HG03571 (cell line): ENCODE measurements around the gene EGFR.
A peak's percentile ranks its signal among the peaks of the same experiment; 100 is the strongest.

Experiments
- ATAC-seq: cut with Tn5 transposase; IDR thresholded peaks from one replicate; pipeline ENCODE4 v1.9.1; 2021; ENCODE audit not compliant: unreplicated experiment

The EGFR gene

GRCh38 chr7:55240418-55241142 is 221.8 kb downstream of the EGFR start:
- no peak for ATAC-seq

- ATAC-seq: no peak
Observed at GRCh38 chr7:55241958-55242357, 223.1 kb downstream of the EGFR start.

- ATAC-seq: no peak
Observed at GRCh38 chr7:55242613-55243012, 223.8 kb downstream of the EGFR start.

- ATAC-seq: no peak
Observed at GRCh38 chr7:55244006-55244745, 225.4 kb downstream of the EGFR start.

GRCh38 chr7:55245271-55245723 is 226.5 kb downstream of the EGFR start:
- no peak for ATAC-seq

GRCh38 chr7:55246171-55246570 is 227.4 kb downstream of the EGFR start:
- ATAC-seq: no peak

GRCh38 chr7:55247428-55247827 is 228.6 kb downstream of the EGFR start:
- no peak for ATAC-seq

- no peak for ATAC-seq
Observed at GRCh38 chr7:55248526-55248925, 229.7 kb downstream of the EGFR start.

- no peak for ATAC-seq
Observed at GRCh38 chr7:55249332-55249731, 230.5 kb downstream of the EGFR start.

GRCh38 chr7:55250313-55250712 is 231.5 kb downstream of the EGFR start:
- ATAC-seq: no peak

GRCh38 chr7:55251313-55251712 is 232.5 kb downstream of the EGFR start:
- ATAC-seq: no peak

- ATAC-seq: no peak
Observed at GRCh38 chr7:55251911-55252310, 233.1 kb downstream of the EGFR start.

GRCh38 chr7:55252386-55252785 is 233.6 kb downstream of the EGFR start:
- no peak for ATAC-seq

GRCh38 chr7:55253188-55253587 is 234.4 kb downstream of the EGFR start:
- no peak for ATAC-seq

- ATAC-seq: no peak
Observed at GRCh38 chr7:55254242-55254595, 235.4 kb downstream of the EGFR start.

GRCh38 chr7:55254596-55255495 is 236.0 kb downstream of the EGFR start:
- ATAC-seq: peak; percentile 58

- ATAC-seq: peak; percentile 88
Observed at GRCh38 chr7:55255496-55256445, 237.0 kb downstream of the EGFR start.

- ATAC-seq: no peak
Observed at GRCh38 chr7:55258631-55259030, 239.8 kb downstream of the EGFR start.

GRCh38 chr7:55260171-55260570 is 241.4 kb downstream of the EGFR start:
- ATAC-seq: no peak

GRCh38 chr7:55260676-55261385 is 242.0 kb downstream of the EGFR start:
- no peak for ATAC-seq
